SK-N-SH (cell line): ENCODE data around the gene SGPL1. TPM values are rescaled to one million over a fixed set of nuclear protein-coding genes. Genes with fewer than 3 reads are reported as not detected.

Experiments used
- CTCF ChIA-PET: fragments of 300-600, 350-600 bp; formaldehyde crosslinking; extraction: SDS; loops from one replicate; lab custom pipeline; 2021; lab: Yijun Ruan, JAX
- POLR2A ChIA-PET: fragments of 350-600 bp; sonication (Branson Sonifier 250); formaldehyde crosslinking; extraction: SDS; loops from one replicate; lab custom pipeline; 2020; ENCODE audit warnings: antibody characterized with exemption, inconsistent platforms; lab: Yijun Ruan, JAX
- DNase-seq: peaks from one replicate; pipeline ENCODE4 v3.0.0; 2012
- H2AFZ ChIP-seq: fragments of 200-600 bp; sonication (generic); 2 replicates; pipeline ENCODE4 v1.8.1; 2016; ENCODE audit warnings: antibody characterized with exemption, mild to moderate bottlenecking, low read depth
- H3F3A ChIP-seq: fragments of 200-600 bp; sonication (generic); replicated peaks from 2 replicates; pipeline ENCODE3; 2016; ENCODE audit warnings: antibody characterized with exemption, mild to moderate bottlenecking; ENCODE audit not compliant: insufficient read depth
- H3K27ac ChIP-seq, 2 experiments: fragments of 200-500 bp in 1 of 2; fragments of 200-600 bp in 1 of 2; sonication (Bioruptor generic) in 1 of 2; sonication (generic), shearing (Covaris generic) in 1 of 2; 2 replicates each; pipeline versions ENCODE4 v1.5.1 to v1.6.1; 2014 to 2016; ENCODE audit warnings: low read depth in 2 of 2, inconsistent platforms in 1 of 2, low read length in 1 of 2, mild to moderate bottlenecking in 1 of 2, mixed read lengths in 1 of 2
- H3K27me3 ChIP-seq: fragments of 200-600 bp; sonication (generic), shearing (Covaris generic); 2 replicates; pipeline ENCODE4 v1.6.1; 2016; ENCODE audit warnings: mixed run types; ENCODE audit not compliant: insufficient read depth
- H3K36me3 ChIP-seq, 2 experiments: fragments of 200-500 bp in 1 of 2; fragments of 200-600 bp in 1 of 2; sonication (Bioruptor generic) in 1 of 2; sonication (generic) in 1 of 2; replicated peaks in 1 of 2; 2 replicates each; pipeline versions ENCODE3 to v1.5.1; 2014 to 2016; ENCODE audit warnings: low read length in 1 of 2, mild to moderate bottlenecking in 1 of 2; ENCODE audit not compliant: insufficient read depth in 2 of 2, control insufficient read depth in 1 of 2
- H3K4me1 ChIP-seq, 2 experiments: fragments of 200-500 bp in 1 of 2; fragments of 200-600 bp in 1 of 2; sonication (Bioruptor generic) in 1 of 2; sonication (generic), shearing (Covaris generic) in 1 of 2; 2 replicates each; pipeline versions ENCODE4 v1.5.1 to v1.6.1; 2014 to 2016; ENCODE audit warnings: low read depth in 1 of 2, low read length in 1 of 2, mixed run types in 1 of 2; ENCODE audit not compliant: insufficient read depth in 2 of 2, control insufficient read depth in 1 of 2
- H3K4me2 ChIP-seq: fragments of 200-600 bp; sonication (generic), shearing (Covaris generic); 2 replicates; pipeline ENCODE4 v1.6.1; 2017; ENCODE audit warnings: mixed run types
- H3K4me3 ChIP-seq, 2 experiments: fragments of 200-500 bp in 1 of 2; fragments of 200-600 bp in 1 of 2; sonication (Bioruptor generic) in 1 of 2; sonication (generic), shearing (Covaris generic) in 1 of 2; 2 replicates each; pipeline versions ENCODE4 v1.5.1 to v1.8.1; 2014 to 2016; ENCODE audit warnings: low read depth in 2 of 2, inconsistent platforms in 1 of 2, low read length in 1 of 2, mild to moderate bottlenecking in 1 of 2, mixed read lengths in 1 of 2, moderate library complexity in 1 of 2
- H3K79me2 ChIP-seq: fragments of 200-600 bp; sonication (generic); 2 replicates; pipeline ENCODE4 v1.8.1; 2017; ENCODE audit warnings: mild to moderate bottlenecking; ENCODE audit not compliant: insufficient read depth
- H3K9ac ChIP-seq: fragments of 200-600 bp; sonication (generic); 2 replicates; pipeline ENCODE4 v1.6.1; 2017; ENCODE audit warnings: mixed run types
- H3K9me2 ChIP-seq: fragments of 200-600 bp; sonication (generic); 2 replicates; pipeline ENCODE4 v1.6.1; 2017; ENCODE audit warnings: mixed run types
- H3K9me3 ChIP-seq: fragments of 200-600 bp; sonication (generic); 2 replicates; pipeline ENCODE4 v1.6.1; 2017; ENCODE audit warnings: mixed run types, mild to moderate bottlenecking, moderate library complexity
- H4K20me1 ChIP-seq: fragments of 200-600 bp; sonication (generic); 2 replicates; pipeline ENCODE4 v1.6.1; 2017; ENCODE audit warnings: mild to moderate bottlenecking, mixed run types; ENCODE audit not compliant: insufficient read depth
- EZH2phosphoT487 ChIP-seq: fragments of 200-600 bp; sonication (generic); IDR thresholded peaks from 2 replicates; pipeline ENCODE4 v1.6.1; 2017; ENCODE audit warnings: low read depth, mixed run types, mild to moderate bottlenecking, antibody characterized with exemption, moderate library complexity, borderline replicate concordance
- FOSL2 ChIP-seq: IDR thresholded peaks from 2 replicates; pipeline ENCODE4 v1.4.0; 2012; ENCODE audit warnings: low read depth, mild to moderate bottlenecking, moderate library complexity, borderline replicate concordance
- FOXJ3 ChIP-seq: sonication (generic); formaldehyde crosslinking; IDR thresholded peaks from 2 replicates; pipeline ENCODE4 v1.5.1; 2020; ENCODE audit warnings: mild to moderate bottlenecking, missing genetic modification reagents
- NRF1 ChIP-seq: IDR thresholded peaks from 2 replicates; pipeline ENCODE4 v1.6.1; 2012; ENCODE audit warnings: low read depth, mild to moderate bottlenecking, low read length
- PBX3 ChIP-seq: IDR thresholded peaks from 2 replicates; pipeline ENCODE4; 2012
- RFX5 ChIP-seq: IDR thresholded peaks from 2 replicates; pipeline ENCODE4 v1.6.1; 2012; ENCODE audit warnings: mild to moderate bottlenecking, improper control_type of control experiment, low read length
- SMC3 ChIP-seq: IDR thresholded peaks from 2 replicates; pipeline ENCODE4 v1.6.1; 2012; ENCODE audit warnings: low read depth, low read length, improper control_type of control experiment
- TAF1 ChIP-seq: IDR thresholded peaks from 2 replicates; pipeline ENCODE4 v1.6.1; 2012; ENCODE audit warnings: low read depth, mild to moderate bottlenecking, low read length, moderate library complexity, borderline replicate concordance
- TEAD4 ChIP-seq: IDR thresholded peaks from 2 replicates; pipeline ENCODE4 v1.4.0; 2012; ENCODE audit warnings: mild to moderate bottlenecking, borderline replicate concordance; ENCODE audit not compliant: insufficient read depth
- USF1 ChIP-seq: IDR thresholded peaks from 2 replicates; pipeline ENCODE4 v1.4.0; 2012; ENCODE audit warnings: low read depth, borderline replicate concordance
- YY1 ChIP-seq: IDR thresholded peaks from 2 replicates; pipeline ENCODE4 v1.4.0; 2012; ENCODE audit warnings: low read depth, mild to moderate bottlenecking
- ZBTB33 ChIP-seq: IDR thresholded peaks from 2 replicates; pipeline ENCODE4 v1.4.0; 2012; ENCODE audit warnings: low read depth, borderline replicate concordance
- WGBS: methylation state at CpG from one replicate; pipeline ENCODE4 v1.1.6; 2017; ENCODE audit warnings: low lambda C conversion rate; 5-methylcytosine and 5-hydroxymethylcytosine counted together
- polyA plus RNA-seq, 3 experiments: library from polyadenylated mRNA; depleted of rRNA; stranded (reverse); fragments of >200 nt; gene quantifications; 2 replicates each; pipeline ENCODE4 v1.2.3, GENCODE V29; 2012

SGPL1 gene
- polyA plus RNA-seq, 1 of the 3 experiments (the other 2 are of a cell fraction): 11.8 TPM

GRCh38 chr10:70913191-70913892 is 97.6 kb downstream of the SGPL1 start:
- H2AFZ ChIP-seq: no peak overlapping the region
- H3K4me2 ChIP-seq: no peak overlapping the region
- ChIA-PET POLR2A (no interaction called here), CTCF (interaction anchor here (0.6 to 7.8 kb wide), 7 partner anchors 9 to 371 kb away, joined by 3 to 65 read pairs (median 4); no protein-coding TSS in a partner anchor)
- H3K9me2 ChIP-seq: no peaks in the 10 kb centered on the region
- DNase-seq: peak; percentile 27
- H3K79me2 ChIP-seq: no peaks in the 10 kb centered on the region
- WGBS: 73% methylated on average over 5 of the region's 6 CpGs
- H3K27ac ChIP-seq: no peak overlapping the region; a peak in 1 of 4 replicates
- peaks cover 0 to 12% of the 10 kb centered on the region in 2 experiments; a peak in 1 of 4 replicates for H3K4me1 ChIP-seq
- TF ChIP-seq USF1 (no peak), ZBTB33 (no peak), FOXJ3 (CRISPR knock-in tag) (no peak), PBX3 (no peak), FOSL2 (no peak)
- peaks cover 25% of the 10 kb centered on the region for H3K27me3 ChIP-seq
- no peaks in the 10 kb centered on the region for H3K9me3 ChIP-seq
- no peak overlapping the region for H3K4me3 ChIP-seq
- H3F3A ChIP-seq: no peaks in the 10 kb centered on the region
- no peak overlapping the region for H3K9ac ChIP-seq
- no peaks in the 10 kb centered on the region for H3K36me3 ChIP-seq
- H4K20me1 ChIP-seq: no peaks in the 10 kb centered on the region

- H3K4me2 ChIP-seq: no peak overlapping the region
- WGBS: 69% methylated on average over 2 of the region's 3 CpGs
- no peak for DNase-seq
- no peak overlapping the region for H3K4me3 ChIP-seq
- no peaks in the 10 kb centered on the region for H3K9me3 ChIP-seq
- POLR2A ChIA-PET: no interaction called here
- no peak for TF ChIP-seq RFX5
- no peak for TF ChIP-seq EZH2phosphoT487
- no peak for TF ChIP-seq FOSL2
- no peak for TF ChIP-seq PBX3
- no peak for TF ChIP-seq SMC3
- TF ChIP-seq YY1: no peak
- TF ChIP-seq NRF1: no peak
- no peak for TF ChIP-seq TAF1
- no peak for TF ChIP-seq TEAD4
- TF ChIP-seq, all 33 proteins: peak for 0
- Histone ChIP-seq H3K27ac (no peak overlapping the region), H2AFZ (no peak overlapping the region), H4K20me1 (no peaks in the 10 kb centered on the region), H3K4me1 (peaks cover 0 to 13% of the 10 kb centered on the region in 2 experiments; a peak in 1 of 4 replicates), H3K27me3 (peaks cover 25% of the 10 kb centered on the region), H3F3A (no peaks in the 10 kb centered on the region), H3K9ac (no peak overlapping the region), H3K9me2 (no peaks in the 10 kb centered on the region), H3K79me2 (no peaks in the 10 kb centered on the region), H3K36me3 (no peaks in the 10 kb centered on the region)
- CTCF ChIA-PET: interaction anchor here (0.7 to 7.8 kb wide), 4 partner anchors 9 to 295 kb away, joined by 3 to 65 read pairs (median 17); no protein-coding TSS in a partner anchor
Measured at GRCh38 chr10:70913893-70914240, 98.1 kb downstream of the SGPL1 start.
